Measurements from ENCODE around the gene SLC16A3.

The SLC16A3 gene

DNA sequence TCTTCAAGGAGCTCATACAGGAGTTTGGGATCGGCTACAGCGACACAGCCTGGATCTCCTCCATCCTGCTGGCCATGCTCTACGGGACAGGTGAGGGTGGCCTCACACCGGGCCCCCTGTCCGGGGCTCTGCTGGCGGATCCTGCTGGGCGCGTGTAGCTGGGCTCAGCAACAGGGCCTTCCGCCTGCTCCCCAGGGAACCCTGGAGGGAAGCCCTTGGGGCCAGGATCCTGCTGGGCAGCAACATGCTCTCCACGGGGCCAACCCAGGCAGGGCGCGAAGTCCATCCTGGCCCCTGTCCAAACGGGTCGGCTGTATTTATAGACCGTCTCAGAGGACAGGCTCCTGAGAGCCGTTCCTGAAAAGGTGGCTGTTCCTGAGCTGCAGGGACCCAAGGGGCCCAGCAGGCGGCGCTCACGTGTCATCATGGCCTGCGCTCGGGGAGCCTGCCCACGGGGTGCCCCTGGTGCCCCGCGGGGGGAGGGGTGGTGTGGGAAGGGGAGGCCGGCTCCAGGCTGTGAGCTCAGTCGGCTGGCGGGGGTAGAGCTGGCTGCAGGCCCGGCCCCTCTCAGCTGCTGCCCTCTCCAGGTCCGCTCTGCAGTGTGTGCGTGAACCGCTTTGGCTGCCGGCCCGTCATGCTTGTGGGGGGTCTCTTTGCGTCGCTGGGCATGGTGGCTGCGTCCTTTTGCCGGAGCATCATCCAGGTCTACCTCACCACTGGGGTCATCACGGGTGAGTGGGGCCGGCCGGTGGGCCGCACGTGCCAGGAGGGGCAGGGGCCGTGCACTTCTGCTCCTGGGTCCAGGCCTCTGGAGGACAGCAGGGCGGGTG lies 7.5 kb downstream of the SLC16A3 start:
- DNase-seq (ENCODE audit: low read depth), result no peak

DNA sequence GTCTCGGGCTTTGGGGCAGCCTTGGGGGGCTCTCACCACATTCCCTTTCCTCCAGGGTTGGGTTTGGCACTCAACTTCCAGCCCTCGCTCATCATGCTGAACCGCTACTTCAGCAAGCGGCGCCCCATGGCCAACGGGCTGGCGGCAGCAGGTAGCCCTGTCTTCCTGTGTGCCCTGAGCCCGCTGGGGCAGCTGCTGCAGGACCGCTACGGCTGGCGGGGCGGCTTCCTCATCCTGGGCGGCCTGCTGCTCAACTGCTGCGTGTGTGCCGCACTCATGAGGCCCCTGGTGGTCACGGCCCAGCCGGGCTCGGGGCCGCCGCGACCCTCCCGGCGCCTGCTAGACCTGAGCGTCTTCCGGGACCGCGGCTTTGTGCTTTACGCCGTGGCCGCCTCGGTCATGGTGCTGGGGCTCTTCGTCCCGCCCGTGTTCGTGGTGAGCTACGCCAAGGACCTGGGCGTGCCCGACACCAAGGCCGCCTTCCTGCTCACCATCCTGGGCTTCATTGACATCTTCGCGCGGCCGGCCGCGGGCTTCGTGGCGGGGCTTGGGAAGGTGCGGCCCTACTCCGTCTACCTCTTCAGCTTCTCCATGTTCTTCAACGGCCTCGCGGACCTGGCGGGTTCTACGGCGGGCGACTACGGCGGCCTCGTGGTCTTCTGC lies 8.4 kb downstream of the SLC16A3 start:
- no peak for DNase-seq (ENCODE audit: low read depth)

DNA sequence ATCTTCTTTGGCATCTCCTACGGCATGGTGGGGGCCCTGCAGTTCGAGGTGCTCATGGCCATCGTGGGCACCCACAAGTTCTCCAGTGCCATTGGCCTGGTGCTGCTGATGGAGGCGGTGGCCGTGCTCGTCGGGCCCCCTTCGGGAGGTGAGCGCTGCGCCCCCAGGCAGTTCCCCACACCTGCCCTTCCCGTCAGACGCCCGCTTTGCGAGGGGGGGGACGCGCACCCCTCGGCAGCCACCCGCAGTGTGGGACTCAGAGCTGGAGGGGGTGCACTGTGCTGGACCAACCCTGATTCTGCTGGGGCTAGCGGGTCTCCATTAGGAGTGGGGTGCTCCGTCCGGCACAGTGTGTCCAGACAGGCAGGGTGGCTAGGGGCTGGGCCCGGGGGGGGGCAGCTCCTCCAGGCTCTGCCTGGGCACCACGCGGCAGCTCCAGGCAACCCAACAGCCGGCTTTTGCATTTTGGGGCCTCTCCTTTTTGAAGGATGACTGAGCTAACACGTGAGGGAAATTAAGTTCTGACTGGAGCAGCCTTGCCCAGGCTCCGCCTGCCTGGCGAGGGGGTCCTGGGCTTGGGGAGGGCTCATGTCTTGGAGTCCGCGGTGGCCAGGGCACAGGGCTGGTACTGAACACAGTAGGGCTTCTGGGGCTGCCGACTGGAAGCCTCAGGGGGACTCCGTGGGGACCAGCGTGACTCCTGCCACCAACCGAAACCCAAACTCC lies 9.1 kb downstream of the SLC16A3 start:
- DNase-seq (ENCODE audit: low read depth), result no peak

DNA sequence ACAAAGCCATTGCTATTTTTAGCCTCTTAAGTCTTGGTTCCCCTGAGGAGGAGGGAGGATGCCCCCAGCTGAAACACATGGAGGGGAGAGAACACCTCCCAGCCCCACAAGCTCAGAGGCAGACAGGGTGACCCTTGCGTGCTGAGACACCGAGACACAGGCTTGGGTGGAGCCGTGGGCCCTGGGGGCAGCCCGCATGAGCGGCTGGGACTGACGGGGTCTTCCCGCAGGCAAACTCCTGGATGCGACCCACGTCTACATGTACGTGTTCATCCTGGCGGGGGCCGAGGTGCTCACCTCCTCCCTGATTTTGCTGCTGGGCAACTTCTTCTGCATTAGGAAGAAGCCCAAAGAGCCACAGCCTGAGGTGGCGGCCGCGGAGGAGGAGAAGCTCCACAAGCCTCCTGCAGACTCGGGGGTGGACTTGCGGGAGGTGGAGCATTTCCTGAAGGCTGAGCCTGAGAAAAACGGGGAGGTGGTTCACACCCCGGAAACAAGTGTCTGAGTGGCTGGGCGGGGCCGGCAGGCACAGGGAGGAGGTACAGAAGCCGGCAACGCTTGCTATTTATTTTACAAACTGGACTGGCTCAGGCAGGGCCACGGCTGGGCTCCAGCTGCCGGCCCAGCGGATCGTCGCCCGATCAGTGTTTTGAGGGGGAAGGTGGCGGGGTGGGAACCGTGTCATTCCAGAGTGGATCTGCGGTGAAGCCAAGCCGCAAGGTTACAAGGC lies 9.8 kb downstream of the SLC16A3 start:
- DNase-seq (ENCODE audit: low read depth), result no peak

DNA sequence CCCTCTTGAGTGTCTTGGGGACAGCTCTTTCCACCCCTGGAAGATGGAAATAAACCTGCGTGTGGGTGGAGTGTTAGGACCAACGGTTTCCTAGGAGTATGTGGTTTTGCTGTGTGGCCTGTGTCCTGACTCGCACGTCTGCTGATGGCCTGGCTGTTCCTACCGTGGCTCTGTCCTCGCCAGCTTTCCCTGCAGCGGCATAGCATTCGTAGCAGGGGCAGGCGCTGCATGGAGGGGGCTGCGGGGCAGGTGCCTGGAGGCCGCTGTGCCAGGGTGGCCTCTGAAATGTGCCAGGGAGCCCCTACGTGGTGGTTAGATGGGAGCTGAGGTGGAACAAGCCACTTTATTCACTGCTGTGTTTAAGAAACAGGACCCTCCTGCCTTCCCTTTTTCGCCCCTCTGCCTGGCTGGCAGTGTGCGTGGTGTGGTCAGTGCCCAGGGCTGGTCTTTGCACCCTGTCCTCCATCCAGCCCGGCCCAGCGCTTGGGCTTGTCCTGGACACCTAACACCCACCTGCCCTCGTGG lies 10.6 kb downstream of the SLC16A3 start:
- DNase-seq (ENCODE audit: low read depth), result no peak

DNA sequence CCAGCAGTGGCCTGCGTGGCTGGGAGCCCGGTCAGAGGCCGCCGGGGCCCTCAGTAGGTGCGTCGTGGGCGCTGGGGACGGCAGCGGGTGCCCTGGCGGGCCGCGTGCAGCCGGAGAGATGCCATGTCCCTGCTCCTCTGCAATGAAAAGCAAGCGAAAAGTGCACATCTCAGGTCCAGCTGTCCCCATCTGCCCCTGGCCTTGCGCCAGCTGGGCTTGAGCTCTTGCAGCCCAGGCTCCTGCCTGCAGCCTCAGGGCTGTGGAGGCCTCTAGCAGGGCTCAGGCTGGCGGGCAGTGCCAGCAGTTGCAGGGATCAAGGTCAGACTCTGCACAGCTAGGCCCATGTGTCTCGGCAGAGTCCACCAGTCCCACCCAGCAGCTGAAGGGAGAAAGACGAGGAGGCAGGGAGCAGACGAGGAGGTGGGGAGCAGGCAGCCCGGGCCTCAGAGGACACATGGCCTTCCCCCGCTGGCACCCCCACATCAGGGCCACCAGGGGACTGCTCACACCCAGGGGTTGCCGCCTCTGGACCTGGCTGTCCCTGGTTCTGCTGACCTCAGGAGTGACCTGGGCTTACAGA lies 11.2 kb downstream of the SLC16A3 start:
- no peak for DNase-seq (ENCODE audit: low read depth)

DNA sequence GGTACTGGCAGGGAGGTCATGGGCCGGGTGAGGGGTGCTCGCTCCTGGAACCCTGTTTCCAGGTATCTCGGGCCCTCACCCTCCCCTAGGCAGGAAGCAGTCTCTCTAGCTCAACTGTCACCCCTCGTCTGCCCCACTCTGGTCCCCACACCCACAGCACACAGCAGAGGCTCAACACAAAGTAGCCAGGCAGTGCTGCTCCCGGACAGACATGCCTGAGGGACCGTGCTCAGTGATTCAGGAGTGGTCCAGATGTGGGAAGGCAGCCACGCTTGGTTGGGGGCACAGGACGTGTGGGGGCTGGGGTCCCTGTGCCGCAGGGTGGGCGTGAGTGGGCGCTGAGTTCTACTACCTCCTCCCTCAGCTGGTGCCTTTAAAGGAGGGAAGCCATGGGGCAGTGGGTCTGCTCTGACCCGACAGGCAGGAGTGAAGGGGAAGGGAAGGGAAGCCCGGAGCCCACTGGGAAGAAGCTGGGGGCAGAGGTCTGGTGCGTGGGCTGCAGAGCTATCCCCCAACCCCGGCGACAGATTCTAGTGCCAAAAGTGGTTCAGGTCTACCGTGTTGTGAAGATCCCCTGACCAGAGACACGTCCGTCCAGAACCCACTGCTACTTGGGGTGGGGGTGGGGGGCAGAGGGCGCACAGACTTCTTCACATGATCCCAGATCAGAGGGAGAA lies 11.8 kb downstream of the SLC16A3 start:
- DNase-seq (ENCODE audit: low read depth), result no peak

DNA sequence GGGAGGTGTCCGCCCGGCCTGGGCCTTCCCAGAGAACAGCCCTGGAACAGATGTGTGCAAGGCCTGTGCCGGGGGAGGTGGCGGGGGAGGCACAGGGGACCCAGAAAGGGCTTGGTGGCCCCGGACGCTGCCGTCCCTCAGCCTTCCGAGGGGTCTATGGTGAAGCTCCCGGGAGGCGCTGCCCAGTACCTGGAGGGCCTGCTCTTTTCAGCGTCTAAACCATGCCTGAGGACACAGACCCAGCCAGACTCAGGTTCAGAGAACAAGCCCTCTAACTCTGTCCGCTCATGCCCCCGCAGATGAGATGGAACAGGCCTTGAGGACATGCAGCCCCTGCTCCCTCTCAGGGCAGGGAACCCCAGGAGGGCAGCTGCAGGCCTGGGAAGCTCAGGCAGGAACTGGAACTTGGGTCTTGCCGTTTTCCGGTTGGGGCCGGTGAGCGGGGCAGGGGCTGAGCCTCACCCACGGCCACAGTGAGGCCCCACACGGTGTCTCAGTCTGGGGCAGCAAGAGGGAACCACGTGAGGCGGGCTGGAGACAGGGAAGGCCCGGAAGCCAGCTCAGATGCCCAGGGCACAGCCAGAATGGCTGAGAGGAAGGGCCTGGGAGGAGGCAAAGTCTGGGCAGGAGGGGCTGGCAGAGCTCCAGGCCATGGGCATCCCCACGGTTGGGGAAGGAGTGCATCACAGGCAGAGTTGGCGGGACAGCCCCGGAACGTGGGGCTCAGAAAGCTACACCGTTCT lies 12.5 kb downstream of the SLC16A3 start:
- no peak for DNase-seq (ENCODE audit: low read depth)

DNA sequence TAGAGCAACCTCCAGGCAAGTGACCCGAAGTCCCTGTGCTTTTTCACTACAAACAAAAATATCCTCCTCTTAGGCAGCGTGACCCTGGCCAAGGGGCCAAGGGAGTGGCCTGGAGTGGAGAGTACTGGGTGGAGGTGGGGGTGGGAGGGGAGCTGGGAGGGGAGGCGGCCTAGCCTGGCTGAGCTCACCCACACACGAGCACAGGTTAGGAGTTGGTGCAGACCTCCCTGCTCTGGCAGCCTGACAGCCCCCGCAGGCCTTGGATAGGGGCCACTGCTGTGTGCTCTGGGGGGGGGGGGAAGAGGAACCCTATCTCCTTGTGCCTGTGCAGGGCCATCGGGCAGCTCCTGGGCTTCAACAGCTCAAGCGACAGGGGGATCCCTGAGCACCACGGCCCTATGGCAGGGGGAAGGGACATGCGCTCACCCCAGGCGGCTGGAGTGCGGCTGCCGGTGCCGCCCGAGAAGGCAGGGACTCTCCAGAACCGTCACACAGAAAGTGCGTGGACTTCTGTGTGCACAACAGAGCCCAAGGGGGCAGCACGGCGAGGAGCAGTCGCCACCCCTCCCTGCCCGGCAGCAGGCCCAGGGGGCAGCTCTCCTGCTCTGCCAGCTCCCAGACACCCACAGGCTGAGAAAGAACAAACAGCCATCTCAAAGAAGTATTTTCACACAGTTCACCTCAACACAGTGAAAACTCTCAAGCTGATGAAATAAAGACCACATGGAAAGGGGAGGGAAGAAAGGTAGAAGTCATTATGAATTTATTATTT lies 13.3 kb downstream of the SLC16A3 start:
- DNase-seq (ENCODE audit: low read depth), result no peak

DNA sequence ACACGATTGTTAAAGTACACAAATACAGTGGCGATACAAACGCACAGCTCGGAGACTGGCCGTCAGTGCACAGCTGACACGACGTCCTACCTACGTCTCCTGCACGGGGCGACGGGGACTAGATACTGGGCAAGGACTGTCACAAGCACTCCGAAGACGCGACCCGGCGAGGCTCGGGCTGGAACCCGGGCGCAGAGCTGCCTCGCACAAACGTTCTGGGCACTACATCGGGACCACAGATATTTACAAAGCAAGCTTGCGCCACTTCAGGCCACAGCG lies 13.8 kb downstream of the SLC16A3 start:
- no peak for DNase-seq (ENCODE audit: low read depth)

DNA sequence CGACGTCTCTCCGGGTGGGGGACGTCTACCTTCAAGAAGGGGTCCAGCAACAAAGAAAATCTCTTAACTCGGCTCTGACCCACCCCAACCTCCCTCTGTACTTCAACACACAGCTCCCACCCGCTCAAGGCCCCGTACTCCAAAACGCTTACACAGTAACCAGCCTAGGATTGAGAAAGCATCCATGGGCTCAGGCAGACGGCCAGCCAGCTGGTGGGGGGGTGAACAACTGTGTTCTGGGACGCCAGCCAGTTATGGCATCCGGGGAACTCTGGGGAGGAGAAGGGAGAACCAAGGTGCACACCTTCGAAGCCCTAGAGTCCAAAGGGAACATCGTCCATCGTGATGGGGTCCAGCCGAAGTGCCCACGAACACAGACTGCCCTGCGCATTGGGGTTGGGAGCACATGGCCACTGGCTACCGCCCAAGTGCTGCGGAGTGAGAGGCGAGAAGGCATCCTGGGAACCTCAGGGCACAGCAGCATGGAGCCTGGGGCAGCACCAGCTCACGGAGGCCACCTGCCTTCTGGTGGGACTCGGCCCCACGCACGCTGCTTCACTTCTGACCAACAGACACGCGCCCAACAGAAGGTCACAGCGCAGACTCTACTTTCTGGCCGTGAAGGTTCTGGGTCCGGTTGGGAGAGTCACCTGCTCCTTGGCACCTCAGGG lies 14.3 kb downstream of the SLC16A3 start:
- DNase-seq (ENCODE audit: low read depth), result no peak

DNA sequence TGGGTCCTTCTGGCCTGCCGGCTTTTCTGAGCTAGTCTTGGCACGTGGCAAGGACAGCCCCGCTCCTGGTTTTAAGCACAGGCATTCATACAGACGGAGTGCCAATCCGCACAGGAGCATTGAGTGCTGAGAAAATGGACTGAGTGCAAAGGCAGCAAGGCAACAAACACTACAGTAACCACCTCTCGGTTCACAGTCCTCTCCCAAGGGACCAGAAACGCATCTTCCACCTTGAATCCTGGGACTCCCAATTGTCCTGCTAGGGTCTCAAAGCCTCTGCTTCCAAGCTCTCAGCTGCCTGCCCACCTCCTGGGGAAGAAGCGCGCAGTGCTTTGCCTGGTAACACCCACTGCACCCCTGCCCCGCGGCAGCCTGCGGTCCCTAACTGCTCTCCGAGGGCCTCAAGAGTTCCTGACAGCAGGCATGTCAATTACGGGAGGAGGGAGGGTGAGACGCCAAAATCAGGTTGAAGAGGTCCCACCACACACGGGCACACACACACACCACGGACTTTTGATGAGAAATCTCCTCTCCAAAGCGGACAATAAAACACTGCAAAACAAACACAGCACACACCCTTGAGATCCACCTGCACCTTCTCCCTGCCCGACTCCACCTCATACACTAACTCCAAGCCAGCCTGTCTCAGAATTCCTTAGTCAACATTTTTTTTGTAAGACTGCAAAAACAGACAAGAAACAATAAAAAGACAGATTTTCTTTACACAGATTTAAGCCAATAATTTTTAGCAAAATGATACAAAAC lies 15.0 kb downstream of the SLC16A3 start:
- no peak for DNase-seq (ENCODE audit: low read depth)

DNA sequence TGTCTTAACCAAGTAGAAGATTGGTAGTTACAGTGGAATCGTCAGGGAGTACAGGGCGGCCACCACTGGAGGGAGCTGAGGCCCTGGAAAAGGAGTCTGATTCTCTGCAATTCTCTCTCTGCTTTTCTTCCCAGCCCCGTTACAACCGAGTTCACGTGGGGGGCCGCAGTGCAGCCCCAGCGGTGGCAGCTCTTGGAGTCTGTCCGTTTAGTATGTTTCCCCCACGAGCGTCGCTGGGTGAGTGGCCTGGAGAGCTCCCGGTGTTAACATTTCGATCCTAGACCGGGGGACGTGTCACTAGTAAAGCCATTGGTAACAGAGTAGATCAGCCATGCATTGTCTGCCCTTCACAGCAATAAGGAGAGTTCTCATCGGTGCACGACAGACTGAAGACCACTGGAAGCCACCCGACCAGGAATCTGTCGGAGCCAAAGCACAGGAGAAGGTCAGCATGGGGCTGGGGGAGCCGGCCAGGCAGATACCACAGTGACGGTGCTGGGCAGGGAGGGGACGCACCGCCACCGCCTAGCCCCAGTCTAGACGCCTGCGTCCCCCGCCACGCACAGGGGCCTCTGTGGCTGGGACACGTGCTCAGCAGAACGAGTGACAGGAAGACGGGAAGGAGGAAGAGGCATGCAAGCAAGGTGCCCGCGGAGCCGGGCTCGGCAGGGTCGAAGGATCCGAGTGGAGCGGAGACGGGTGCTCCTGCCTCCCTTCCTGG lies 15.7 kb downstream of the SLC16A3 start:
- no peak for DNase-seq (ENCODE audit: low read depth)

DNA sequence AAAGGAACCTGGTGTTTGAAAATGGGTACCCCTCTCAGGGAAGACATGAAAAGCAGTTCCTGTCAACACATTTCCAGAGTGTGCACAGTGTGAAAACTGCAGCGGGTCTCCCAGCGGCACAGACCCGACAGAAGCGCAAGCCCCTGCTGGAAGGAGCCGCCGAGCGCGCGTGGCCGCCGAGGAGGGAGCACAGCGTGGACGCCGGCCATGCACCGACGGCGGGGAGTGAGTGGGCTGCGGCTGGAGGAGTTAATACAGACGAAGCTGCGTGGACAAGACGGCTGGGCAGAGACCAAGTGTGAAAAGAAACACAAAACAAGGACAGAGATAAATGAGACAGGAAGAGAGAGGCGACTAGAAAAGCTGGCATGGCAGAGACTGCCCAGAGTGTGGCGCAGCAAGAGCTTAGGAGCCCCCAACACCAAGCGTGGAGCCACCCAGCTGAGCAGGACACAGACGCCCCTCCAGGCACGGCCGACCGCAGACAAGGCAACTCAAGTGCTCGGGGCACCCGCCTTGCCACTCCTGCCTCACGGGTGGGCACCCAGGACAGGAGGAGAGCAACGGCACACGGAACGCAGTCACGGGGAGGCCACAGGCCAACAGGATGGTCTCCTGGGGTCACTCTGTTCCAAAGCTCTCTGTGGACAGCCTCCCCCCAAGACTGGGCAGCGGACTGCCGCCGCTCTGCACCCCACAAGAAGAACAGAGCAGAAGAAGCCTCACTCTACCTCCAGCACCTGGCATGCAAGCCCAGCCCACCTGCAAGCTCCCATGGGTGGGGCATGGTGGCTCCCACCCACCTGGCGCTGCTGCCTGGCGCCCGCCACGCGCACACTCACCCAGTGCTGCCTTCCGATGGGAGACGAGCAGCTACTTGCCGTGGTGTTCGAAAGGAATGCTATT lies 16.5 kb downstream of the SLC16A3 start:
- no peak for DNase-seq (ENCODE audit: low read depth)

DNA sequence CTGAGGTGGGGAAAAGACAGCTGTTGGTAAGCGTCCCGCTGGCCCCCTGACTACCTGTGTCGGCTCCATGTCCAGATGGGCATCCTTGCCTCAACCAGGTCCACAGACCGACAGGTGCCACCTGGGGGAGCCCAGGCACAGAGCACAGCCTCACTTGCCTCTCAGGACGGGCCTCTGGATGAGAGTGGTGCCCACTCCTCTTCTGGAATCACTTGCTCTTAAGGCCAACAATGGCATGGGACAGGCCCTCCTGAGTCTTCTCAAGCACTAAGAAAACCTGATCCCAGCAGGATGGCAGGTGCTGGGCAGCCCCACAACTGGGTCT lies 17.2 kb downstream of the SLC16A3 start:
- no peak for DNase-seq (ENCODE audit: low read depth)

DNA sequence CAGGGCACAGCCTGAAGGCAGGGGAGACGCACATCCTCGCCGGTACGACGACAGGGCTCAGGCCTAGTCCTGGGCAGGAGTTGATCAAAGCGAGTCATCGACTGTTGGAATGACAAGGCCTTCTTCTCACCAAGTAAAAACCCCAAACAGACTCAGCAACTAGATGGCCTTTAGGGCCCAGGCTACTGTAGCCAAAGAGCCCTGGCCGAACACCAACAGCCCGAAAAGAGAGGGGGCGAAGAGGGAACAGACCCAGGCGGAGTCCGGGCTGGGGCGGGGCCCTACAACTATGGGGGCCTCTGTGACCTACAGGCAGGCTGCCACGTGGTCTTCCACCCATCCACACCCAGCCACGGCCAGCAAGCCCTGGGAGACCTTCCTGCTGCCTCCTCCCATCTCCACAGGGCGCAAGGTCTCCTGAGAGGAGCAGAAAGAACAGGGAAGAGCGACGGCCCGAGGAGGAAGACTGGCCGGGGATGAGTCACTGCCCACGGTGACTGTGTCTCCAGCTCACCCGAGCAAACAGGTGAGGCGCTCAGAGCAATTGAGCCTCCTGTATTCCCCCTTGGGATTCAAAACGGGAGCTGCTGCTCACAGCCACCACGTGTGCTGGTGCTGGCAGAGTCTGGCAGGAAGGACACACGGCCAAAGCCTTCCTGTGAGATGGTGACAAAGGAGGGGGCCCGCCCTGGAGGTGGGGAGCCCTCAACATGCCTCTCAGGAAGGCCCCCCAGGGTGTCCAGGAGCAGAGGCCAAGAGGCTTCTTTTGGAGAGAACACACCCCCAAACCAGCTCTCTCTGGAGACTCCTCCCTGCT lies 17.7 kb downstream of the SLC16A3 start:
- DNase-seq (ENCODE audit: low read depth), result no peak

Measured in activated gamma-delta T cell treated with anti-CD3 and anti-CD28 coated beads, Interleukin-2, amount 50 U/mL, for 16 hours (primary cell).